Left forelimb (tissue), 1 donor: Measurements from ENCODE around the gene OBP2B.
"Not testable (repeated sequence)": the region's sequence is repeated elsewhere in the genome, so short reads cannot be mapped to it uniquely, and the experiment has no call there.

Experiments used
- DNase-seq: peaks from one replicate; pipeline ENCODE4 v3.0.0-alpha.2; 2018; ENCODE audit warnings: low spot score

Gene OBP2B

GRCh38 chr9:133238851-133239532, 29.9 kb upstream of the OBP2B start:
- no peak for DNase-seq

GRCh38 chr9:133238272-133238850, 29.3 kb upstream of the OBP2B start:
- peak; percentile 85 for DNase-seq

- no peak for DNase-seq
Measured at GRCh38 chr9:133237035-133237731, 28.1 kb upstream of the OBP2B start.

- DNase-seq, result not testable (repeated sequence)
Measured at GRCh38 chr9:133236291-133237034, 27.4 kb upstream of the OBP2B start.

- no peak for DNase-seq
Measured at GRCh38 chr9:133235549-133236222, 26.6 kb upstream of the OBP2B start.

- DNase-seq, result no peak
Measured at GRCh38 chr9:133234577-133235322, 25.7 kb upstream of the OBP2B start.

GRCh38 chr9:133233681-133234432, 24.8 kb upstream of the OBP2B start:
- no peak for DNase-seq

- not testable (repeated sequence) for DNase-seq
Measured at GRCh38 chr9:133231934-133232568, 23.0 kb upstream of the OBP2B start.

GRCh38 chr9:133230514-133230913, 21.5 kb upstream of the OBP2B start:
- DNase-seq, result not testable (repeated sequence)

GRCh38 chr9:133230093-133230492, 21.0 kb upstream of the OBP2B start:
- DNase-seq, result no peak

- not testable (repeated sequence) for DNase-seq
Measured at GRCh38 chr9:133228474-133229193, 19.6 kb upstream of the OBP2B start.

- DNase-seq, result not testable (repeated sequence)
Measured at GRCh38 chr9:133227996-133228395, 18.9 kb upstream of the OBP2B start.

- no peak for DNase-seq
Measured at GRCh38 chr9:133227242-133227860, 18.3 kb upstream of the OBP2B start.

GRCh38 chr9:133226219-133227171, 17.4 kb upstream of the OBP2B start:
- DNase-seq, result no peak

GRCh38 chr9:133225171-133226011, 16.3 kb upstream of the OBP2B start:
- DNase-seq, result no peak

- no peak for DNase-seq
Measured at GRCh38 chr9:133224762-133225161, 15.7 kb upstream of the OBP2B start.
